HG02840 (cell line): Measurements from ENCODE around the gene CD93.

Experiments
- ATAC-seq: cut with Tn5 transposase; IDR thresholded peaks from one replicate; pipeline ENCODE4 v1.9.1; 2021; ENCODE audit warnings: mild to moderate bottlenecking, moderate library complexity, moderate number of reproducible peaks; ENCODE audit not compliant: unreplicated experiment, low FRiP score

The CD93 gene, protein sequence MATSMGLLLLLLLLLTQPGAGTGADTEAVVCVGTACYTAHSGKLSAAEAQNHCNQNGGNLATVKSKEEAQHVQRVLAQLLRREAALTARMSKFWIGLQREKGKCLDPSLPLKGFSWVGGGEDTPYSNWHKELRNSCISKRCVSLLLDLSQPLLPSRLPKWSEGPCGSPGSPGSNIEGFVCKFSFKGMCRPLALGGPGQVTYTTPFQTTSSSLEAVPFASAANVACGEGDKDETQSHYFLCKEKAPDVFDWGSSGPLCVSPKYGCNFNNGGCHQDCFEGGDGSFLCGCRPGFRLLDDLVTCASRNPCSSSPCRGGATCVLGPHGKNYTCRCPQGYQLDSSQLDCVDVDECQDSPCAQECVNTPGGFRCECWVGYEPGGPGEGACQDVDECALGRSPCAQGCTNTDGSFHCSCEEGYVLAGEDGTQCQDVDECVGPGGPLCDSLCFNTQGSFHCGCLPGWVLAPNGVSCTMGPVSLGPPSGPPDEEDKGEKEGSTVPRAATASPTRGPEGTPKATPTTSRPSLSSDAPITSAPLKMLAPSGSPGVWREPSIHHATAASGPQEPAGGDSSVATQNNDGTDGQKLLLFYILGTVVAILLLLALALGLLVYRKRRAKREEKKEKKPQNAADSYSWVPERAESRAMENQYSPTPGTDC

GRCh38 chr20:23086056-23086566 lies at the start of gene CD93:
Gene CD93 (minus strand): TSS chr20:23086324. CDS start chr20:23086192, 132 bp downstream.
- ATAC-seq, result no peak

GRCh38 chr20:23133560-23133998 lies 47.5 kb upstream of the CD93 start:
- ATAC-seq, result no peak

DNA sequence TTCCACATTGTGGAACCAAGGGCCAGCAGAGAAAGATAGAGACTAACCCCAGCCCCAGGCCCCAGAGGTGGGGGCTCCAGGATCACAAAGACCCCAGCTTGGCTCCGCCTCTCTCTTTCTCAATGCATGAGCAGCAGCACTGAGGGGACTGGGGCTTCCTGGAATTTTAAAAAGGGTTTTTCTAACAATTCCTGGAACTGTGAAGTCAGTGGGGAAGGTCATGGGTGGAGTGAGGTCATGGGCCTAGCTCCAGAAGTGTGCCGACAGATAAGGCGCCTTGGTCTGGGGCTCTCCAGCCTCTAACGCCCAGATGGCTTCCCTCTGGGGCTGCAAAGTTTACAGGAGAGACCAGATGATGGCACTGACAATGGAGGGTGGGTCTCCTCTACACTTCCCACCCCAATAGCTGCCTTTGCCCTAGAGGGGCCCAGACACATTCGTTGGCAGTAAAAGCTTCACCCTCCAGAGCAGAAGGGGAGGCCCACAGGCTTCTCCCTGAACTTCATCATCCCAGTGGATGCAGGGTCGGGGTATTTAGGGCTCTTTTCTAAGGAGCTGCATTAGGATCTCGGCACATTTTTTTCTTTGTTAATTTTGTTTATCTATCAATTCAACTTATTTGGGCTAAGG lies 46.9 kb upstream of the CD93 start:
- ATAC-seq, result no peak

GRCh38 chr20:23132293-23132929 lies 46.3 kb upstream of the CD93 start:
- ATAC-seq, result no peak

GRCh38 chr20:23131766-23132165 lies 45.6 kb upstream of the CD93 start:
- ATAC-seq, result no peak

- no peak for ATAC-seq
Observed at GRCh38 chr20:23130622-23131140, 44.6 kb upstream of the CD93 start.

DNA sequence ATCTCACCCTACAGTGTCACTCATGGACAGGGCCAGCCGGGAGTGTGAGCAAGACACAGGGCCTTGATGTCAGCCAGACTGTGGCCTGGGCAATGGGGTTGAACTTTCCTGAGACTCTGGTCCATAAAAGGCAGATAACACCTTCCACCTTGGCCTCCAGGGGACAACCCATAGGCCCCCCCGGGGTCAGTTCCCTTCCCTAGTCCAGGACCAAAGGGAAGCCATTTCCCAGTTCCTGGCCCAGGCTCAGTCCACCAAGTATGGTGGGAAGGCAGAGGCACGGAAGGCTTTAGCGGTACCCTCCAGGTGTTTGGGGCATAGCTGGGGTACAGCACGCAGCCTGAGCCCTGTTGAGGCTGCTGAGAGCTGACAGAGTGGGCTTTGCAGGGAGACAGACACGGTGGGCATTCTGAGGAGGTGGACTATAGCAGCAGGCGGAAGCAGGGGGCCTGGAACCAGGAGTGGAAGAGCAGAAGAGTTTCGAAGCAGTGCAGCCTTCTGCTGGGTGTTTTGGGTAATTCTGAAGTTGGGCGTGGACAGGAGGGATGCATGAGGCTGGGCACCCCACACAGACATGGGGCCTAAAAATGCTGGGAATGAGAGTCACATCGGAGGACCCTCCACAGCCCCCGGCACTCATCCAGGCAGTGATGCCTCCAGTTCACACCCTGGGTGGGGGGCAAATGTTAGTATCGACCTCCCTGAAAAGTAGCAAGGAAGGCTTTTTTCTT lies 43.9 kb upstream of the CD93 start:
- ATAC-seq, result no peak

- ATAC-seq, result no peak
Observed at GRCh38 chr20:23129266-23129665, 43.1 kb upstream of the CD93 start.

GRCh38 chr20:23128461-23129125 lies 42.5 kb upstream of the CD93 start:
- ATAC-seq, result no peak

GRCh38 chr20:23127506-23128279 lies 41.6 kb upstream of the CD93 start:
- ATAC-seq, result no peak

- no peak for ATAC-seq
Observed at GRCh38 chr20:23126281-23127061, 40.3 kb upstream of the CD93 start.

- ATAC-seq, result no peak
Observed at GRCh38 chr20:23125625-23126191, 39.6 kb upstream of the CD93 start.

GRCh38 chr20:23125159-23125558 lies 39.0 kb upstream of the CD93 start:
- no peak for ATAC-seq

DNA sequence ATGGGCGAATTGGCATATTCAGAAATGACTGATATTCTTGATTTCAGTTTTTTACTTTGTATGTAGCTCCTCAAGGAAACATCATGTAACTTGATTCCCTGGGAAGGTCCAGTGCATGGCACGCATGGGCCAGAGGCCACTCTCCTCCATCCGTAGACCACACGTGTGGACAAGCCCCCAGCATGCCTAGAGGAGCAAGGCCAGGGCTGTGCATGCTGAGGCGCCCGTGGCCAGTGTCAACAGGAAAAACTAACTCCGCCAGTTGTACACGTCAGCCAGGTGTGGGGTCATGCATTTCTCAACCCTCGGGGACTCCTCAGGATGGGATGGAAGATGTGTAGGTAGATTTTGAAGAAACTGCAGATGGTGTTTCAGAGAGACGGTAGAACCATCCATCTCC lies 37.8 kb upstream of the CD93 start:
- ATAC-seq, result no peak

GRCh38 chr20:23122796-23123655 lies 36.9 kb upstream of the CD93 start:
- no peak for ATAC-seq

DNA sequence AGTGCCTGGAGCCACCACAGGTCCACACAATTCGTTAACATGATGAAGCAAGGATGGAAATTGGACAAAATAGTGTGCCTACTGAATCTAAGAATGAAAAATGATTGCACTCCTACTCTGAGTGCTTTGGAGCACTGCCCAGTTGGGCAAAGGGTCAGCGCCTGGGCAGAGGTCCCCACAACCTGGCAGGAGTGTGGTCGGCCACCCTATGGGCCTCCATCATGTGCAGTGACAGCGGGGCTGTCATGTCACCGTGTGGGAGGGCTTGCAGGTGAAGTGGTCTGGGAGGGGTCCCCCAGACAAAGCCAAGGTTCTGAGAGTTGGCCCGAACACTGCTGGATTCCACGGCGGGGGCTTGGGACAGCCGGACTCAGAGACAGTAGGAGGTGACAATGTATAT lies 36.2 kb upstream of the CD93 start:
- no peak for ATAC-seq
